Glomerular visceral epithelial cell (primary cell): ENCODE data around the gene ALDH4A1.
A peak's percentile ranks its signal among the peaks of the same experiment; 100 is the strongest.

ENCODE experiments used
- DNase-seq: peaks from one replicate; pipeline ENCODE4 v3.0.0-alpha.2; 2016; ENCODE audit errors: extremely low spot score

Gene ALDH4A1

GRCh38 chr1:18879215-18879790 lies 23.1 kb downstream of the ALDH4A1 start:
- no peak for DNase-seq

GRCh38 chr1:18878538-18879214 lies 23.7 kb downstream of the ALDH4A1 start:
- no peak for DNase-seq

GRCh38 chr1:18877282-18877681 lies 25.1 kb downstream of the ALDH4A1 start:
- DNase-seq = no peak

- DNase-seq = no peak
Observed at GRCh38 chr1:18876210-18876609, 26.1 kb downstream of the ALDH4A1 start.

DNA sequence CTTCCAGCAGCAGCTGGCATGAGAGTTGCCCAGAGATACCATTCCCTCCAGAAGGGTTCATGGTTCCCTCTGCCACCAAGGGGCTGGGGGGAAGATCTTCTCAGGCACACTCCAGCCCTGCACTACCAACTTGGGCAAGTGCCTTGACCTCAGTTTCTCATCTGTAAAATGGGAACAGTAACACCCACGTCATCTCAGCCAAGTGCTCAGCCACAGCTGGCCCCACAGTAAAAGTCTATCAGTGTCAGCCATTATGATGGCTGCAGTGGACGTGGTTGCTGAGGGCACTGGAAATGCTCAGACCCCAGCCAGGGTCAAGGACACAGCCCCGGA lies 26.6 kb downstream of the ALDH4A1 start:
- DNase-seq = no peak

- DNase-seq = peak; percentile 65
Observed at GRCh38 chr1:18875107-18875795, 27.1 kb downstream of the ALDH4A1 start.

- no peak for DNase-seq
Observed at GRCh38 chr1:18874600-18874999, 27.8 kb downstream of the ALDH4A1 start.

- no peak for DNase-seq
Observed at GRCh38 chr1:18874036-18874435, 28.3 kb downstream of the ALDH4A1 start.

GRCh38 chr1:18872071-18872611 lies 30.2 kb downstream of the ALDH4A1 start:
- no peak for DNase-seq

DNA sequence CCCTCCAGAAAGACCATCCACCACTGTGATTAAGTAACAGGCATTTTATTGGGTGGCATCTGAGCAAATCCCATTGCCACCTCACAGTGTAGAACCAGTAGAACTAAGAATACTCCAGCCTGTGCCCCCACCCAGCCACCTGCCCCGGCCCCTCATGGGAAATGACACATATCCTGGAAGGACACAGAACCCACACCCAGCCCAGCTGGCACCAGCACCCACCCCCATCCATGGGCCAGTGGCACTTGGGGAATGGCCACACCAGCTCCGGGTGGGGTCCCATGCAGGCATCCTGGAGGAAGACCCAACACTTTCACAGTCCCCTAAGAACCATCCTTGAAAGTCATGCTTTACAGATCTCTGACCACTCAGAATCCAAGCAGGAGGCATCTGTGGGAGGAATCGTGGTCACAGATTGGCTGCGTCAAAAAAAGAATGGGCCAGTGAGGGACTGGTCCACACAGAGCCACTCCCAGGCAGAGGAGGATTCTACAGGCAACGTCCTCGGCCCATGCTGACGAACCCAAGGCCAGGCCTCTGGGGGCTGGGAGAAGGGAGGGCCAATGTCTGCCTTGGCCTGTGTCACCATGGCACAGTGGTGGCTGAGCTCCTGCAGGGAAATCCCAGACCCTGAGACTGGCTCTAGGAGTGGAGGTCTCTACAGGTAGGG lies 30.8 kb downstream of the ALDH4A1 start:
- DNase-seq = no peak

DNA sequence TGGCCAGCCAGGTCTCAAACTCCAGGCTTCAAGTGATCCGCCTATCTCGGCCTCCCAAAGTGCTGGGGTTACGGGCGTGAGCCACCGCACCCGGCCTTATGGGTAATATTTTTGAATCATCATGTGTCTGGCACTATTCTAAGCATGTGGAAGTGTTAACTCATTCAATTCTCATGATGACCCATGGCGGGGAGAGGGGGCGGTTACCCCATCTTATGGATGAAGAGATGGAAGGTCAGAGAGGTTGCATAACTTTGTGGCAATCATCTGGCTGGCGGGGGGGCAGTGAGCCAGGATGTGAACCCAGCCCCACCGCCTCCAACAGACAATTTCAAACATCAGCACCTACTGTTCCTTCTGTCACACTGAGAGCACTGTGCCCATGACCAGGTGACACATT lies 31.4 kb downstream of the ALDH4A1 start:
- DNase-seq = no peak

DNA sequence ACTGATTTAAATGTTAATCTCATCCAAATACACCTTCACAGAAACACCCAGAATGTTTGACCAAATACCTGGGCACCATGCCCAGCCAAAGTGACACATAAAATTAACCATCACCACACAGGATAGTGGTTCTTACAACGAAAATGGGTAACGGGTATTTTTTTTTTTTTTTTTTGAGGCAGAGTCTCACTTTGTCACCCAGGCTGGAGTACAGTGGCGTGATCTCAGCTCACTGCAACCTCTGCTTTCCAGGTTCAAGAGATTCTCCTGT lies 31.8 kb downstream of the ALDH4A1 start:
- peak; percentile 17 for DNase-seq

DNA sequence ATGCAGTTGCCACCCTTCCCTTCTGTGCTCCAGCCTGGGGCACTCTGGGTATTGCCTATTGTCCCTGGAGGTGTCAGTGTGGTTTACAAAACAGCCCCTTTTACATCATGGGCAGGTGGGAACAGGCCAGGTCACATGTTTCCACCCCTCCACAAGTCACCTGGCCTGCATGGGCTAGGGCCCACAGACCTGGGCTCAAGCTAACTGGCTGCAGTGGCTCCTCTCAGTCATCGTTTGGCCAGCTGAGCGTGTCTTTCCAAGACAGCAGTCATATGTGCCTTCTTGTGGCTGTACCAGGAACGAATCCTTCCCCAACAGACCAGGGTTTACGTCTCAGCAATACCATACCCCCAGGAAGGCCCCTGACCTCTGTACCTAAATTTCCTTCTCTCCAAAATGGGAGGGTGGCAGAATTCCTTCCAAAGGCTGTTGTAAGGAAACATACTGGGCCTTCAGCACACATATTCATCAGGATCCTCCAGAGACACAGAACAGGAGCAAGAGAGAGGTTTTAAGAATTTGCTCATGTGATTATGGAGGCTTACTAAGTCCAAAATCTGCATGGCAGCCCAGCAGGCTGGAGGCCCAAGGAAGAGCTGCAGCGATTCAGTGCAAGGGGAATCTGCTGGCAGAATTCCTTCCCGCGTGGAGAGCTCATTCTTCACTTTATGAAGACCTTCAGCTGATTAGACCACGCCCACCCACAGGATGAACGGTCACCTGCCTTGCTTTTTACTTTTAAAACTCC lies 32.3 kb downstream of the ALDH4A1 start:
- no peak for DNase-seq

- no peak for DNase-seq
Observed at GRCh38 chr1:18868801-18869424, 33.4 kb downstream of the ALDH4A1 start.

DNA sequence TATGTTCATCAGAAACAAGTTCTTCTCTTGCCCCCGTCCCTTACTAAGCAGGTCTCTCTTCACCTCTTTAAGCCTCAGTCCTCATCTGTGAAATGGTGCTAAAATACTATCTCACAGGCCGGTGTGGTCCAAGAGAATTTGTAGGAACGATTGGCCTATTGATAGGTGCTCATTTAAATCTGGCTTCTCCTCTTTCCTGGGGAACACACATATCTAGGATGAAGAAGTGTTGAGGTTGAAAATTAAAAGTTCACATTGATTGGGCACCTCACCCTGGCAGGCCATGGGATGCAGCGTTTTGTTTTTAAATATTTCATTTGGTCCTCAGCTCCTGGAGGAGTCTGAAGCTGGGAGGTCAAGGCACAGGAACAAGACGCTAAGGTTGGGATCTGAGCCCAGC lies 34.0 kb downstream of the ALDH4A1 start:
- DNase-seq = no peak

DNA sequence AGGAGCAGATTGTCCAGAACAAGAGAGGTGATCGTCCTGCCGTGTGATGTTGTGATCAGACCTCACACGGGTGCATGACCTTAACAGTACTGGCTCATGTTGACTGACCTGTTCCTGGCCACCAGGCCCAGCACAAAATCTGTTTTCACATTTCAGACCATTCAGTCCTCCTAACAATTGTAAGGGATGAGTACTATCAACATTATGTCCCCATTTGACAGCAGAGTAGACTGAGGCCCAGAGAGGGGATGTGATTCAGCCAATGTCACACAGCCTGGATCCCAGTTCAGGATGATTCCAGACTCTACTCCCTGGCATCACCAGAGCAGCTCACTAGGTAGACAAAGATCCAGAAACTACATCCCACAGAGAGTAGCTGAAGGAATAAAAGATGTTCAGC lies 35.5 kb downstream of the ALDH4A1 start:
- DNase-seq = no peak

DNA sequence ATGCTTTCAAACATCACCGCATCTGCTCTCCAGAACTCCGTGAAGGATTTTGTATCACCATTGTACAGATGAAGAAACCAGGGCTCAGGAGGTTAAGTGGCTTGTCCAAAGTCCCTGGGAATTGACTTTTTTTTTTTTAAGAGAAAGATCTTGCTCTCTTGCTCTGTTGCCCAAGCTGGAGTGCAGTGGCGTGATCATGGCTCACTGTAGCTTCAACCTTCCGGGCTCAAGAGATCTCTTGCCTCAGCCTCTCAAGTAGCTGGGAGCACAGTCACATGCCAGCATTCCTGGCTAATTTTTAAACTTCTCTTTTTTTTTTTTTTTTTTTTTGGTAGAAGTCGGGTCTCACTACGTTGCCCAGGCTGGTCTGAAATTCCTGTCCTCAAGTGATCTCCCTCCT lies 36.0 kb downstream of the ALDH4A1 start:
- no peak for DNase-seq

GRCh38 chr1:18865176-18865575 lies 37.2 kb downstream of the ALDH4A1 start:
- DNase-seq = no peak

DNA sequence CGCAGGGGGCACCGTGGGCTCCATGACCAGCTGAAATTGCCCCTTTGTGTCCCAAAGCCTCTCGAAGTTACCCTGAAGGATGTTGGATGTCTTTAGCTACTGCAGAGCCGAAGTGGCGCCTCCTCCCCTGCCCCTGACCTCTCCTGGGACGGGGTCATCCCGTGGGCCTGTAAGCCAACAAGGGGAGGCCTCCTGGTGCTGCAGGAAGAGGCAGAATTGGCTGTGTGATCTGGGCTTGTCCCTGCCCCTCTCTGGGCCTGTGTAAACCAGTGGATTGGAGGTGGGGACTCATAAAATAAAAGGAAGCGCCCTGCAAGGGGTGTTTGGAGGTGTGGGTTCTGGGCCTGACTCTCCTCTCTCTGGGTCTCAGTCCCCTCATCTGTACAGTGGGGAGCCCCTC lies 40.8 kb downstream of the ALDH4A1 start:
- no peak for DNase-seq

DNA sequence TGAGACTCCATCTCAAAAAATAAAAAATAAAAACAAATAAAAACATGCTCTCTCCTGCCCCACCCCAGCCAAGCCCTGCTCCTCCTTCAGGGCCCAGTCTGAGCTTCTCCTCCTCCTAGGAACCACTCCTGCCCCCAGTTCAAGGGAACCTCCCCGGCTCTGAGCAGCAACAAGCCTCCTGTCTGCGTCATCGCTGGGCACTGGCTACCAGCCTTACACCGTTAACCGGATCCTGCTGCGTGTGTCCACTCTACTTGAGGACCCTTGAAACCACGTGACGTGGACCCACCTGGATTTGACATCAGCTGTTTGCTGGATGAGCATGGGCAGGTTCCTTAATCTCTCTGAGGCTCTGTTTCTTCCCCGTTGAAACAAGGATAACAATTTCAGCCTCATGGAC lies 41.3 kb downstream of the ALDH4A1 start:
- DNase-seq = no peak

DNA sequence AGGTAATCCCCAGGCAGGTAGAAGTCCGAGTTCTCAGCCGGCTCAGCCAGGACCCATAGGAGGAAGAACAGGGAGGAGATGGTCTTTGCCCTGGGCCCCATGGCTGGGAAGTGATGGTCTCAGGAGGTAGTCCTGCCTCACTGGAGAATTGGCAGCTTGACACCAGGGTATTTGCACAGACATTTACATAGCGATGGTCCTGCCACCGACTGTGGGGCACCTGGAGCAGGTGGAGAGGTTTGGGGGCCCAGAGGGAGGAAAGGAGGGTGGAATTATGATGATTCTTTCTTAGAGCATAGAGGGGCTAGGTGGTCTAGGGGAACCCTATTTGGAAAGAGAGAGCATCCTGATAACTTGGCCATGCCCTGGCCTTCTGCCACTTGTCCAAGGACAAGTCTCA lies 42.8 kb downstream of the ALDH4A1 start, which contains the start of gene TAS1R2:
Gene TAS1R2 (minus strand): TSS at position 101 of the 400 bp plus-strand sequence. CDS start 0 bp downstream, at position 101.
- no peak for DNase-seq
